Measurements from ENCODE around the gene STAC2.
A peak's percentile ranks its signal among the peaks of the same experiment; 100 is the strongest.
"Not testable (repeated sequence)": the region's sequence is repeated elsewhere in the genome, so short reads cannot be mapped to it uniquely, and the experiment has no call there.

The STAC2 gene

GRCh38 chr17:39186481-39187002 lies 39.2 kb downstream of the STAC2 start:
- no peak for DNase-seq

DNA sequence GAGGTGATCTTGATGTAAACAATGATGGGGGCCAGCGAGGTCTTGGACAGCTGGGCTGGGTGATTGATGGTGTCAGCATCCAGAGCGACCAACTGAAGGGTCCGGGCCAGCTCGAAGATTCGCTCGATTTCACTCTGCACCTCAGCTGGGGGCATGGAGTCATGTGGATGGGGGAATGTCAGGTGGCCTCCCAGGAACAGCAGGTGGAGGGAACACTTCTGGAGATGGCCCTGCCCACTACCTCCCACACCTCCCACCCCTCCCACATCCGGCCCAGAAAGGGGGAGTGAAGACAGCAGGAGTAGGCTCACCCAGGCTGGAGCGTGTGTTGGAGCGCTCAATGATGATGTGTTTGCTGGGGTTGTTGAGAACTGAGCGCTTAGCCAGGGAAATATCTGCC lies 42.0 kb downstream of the STAC2 start:
- DNase-seq, result no peak

DNA sequence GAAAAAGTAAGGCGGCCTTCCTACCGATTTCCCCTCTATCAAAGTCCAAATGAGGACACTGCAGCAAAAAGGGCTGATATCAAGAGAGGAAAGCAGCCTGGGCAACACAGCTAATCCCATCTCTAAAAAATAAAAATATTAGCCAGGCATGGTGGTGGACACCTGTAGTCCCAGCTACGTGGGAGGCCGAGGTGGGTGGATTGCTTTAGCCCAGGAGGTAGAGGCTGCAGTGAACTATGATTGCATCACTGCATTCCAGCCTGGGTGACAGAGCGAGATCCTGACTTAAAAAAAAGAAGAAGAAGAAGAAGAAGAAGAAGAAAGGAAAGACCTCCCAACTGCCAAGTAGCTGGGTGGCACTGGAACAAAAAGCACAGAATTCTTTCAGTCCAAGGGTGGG lies 42.7 kb downstream of the STAC2 start:
- DNase-seq, result no peak

DNA sequence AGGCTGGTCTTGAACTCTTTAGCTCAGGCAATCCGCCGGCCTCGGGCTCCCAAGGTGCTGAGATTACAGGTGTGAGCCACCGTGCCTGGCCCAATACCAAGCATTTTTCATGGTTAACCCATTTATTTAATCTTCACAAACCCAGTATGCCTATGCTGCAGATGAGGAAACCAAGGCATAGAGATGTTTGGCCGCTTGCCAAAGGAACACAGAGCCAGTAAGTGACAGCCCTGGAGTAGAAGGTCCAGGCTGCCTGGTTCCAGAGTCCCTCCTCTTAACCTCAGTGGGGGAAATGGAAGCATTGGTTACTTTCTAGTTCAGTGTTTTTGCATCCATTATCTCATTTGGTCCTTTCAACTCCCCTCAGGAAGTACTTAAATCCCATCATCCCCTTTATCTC lies 44.4 kb downstream of the STAC2 start:
- DNase-seq, result no peak

DNA sequence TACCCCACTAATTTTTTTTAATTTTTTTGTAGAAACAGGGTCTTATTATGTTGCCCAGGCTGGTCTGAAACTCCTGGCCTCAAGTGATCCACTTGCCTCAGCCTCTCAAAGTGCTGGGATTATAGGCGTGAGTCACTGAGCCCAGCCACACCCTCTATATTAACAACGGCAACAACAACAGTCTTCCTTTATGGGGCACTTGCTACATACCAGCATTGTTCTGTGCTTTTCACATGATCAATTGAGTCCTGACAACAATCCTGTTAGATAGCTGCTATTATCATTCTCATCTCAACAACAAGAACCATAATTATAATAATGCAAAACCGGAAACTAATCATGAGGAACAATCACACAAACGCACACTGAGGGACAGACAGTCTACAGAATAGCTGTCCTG lies 47.2 kb downstream of the STAC2 start:
- no peak for DNase-seq

DNA sequence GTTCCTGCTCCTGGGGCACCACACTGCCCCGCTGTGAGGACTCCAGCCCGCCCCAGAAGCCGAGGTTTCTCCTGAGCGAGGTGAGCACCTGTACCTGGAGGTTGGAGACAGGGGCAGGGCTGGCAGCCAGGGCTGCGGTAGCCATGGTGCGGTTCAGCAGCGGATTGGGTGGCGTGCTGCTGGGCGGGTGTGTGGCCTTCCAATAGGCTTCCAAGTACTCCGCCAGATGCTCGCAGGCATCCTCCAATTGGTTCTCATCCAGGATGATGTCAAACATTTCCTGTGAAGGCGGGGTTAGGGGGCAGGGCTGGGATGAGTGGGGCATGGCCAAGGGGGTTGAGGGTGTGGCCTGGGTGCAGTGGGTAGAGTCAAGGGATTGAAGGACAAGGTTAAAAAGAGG lies 48.5 kb downstream of the STAC2 start:
- DNase-seq, result no peak

DNA sequence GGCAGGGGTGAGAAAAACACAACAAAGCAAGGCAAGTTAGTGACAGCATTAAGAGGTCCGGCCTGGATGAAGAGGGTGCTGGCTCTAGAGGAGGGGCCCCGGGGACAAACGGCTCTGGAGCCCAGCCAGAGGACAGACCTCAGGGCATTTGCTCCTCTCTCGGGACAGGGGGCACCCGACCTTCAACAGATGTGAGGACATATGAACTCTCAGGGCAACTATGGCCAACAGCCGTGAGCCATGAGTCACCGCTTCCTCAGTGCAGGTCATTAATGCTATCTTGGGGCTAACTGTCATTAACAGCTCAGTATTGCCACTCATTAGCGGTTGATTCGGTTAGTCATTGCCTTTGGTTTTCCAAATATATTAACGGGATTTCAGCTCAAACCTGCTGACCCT lies 50.1 kb downstream of the STAC2 start:
- no peak for DNase-seq

DNA sequence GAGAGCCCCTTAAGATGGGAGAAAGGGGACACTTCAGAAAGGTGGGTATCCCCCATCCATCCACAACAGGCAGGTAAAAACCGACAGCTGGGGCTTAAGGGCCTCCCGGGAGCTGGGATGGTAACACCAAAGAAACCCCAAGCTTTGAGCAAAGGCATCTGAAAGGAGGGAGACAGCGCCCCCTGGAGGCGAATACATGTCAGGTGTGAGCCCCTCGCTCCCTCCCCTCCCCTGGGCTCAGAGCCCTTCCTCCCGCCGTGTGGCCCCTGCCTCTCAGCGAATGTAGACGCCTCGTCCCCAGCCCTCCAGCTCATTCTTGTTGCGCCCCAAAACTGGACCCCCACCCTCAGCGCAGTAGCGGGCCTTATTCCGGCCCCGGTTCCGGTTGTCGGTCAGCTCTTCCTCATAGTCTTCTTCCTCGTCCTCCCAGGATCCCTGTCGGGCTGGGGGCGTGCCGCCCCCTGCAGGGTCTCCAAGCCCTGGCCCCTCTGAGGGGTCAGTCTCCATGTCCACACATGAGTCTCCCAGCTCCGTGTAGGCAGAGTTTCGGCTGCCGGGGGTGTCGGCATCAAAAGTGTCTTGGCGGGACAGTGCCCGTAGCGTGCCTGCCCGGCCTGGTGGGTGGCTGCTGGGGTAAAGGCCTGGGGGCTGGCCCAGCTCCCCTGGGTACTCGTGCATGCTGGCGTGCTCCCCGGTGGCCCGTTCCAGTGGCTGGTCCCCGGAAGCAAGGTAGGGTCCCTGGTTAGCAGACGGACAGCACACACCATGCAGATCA lies 50.6 kb downstream of the STAC2 start:
- DNase-seq, result peak; percentile 61

DNA sequence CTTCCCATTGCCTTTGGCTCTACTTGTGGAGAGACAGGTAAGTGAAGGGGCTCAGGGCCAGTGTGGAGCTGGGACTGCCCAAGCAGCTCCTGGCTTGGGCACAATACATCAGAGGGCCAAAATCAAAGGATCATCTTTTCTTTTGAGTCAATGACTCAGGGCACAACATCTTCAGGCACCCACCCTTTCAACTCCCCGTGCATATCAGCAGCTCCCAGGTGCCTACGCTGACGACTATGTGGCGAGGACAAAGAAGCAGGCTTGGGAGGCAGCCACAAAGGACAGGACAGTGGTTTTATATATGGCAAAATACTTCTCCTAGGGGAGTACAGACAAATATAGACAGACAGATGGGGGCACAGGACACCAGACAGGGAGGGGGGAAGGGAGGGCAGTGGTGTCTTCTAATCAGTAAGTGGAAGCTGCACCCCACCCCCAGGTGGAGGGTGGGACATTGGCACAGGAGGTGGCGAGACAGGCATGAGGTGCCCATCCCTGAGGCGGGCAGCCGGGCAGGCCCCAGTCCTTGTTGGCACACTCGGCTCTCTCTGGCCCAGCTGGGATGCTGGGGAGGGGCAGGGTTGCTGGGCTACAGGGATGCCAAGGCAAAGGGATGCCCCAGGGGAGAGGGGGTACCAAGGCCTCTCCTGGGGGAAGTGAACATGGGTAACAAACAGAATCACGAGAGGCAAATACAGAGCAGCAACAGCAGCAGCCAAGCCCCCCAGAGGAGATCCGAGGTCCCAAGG lies 52.0 kb downstream of the STAC2 start:
- DNase-seq, result no peak

- DNase-seq, result no peak
These were observed 52.7 kb downstream of the STAC2 start for GRCh38 chr17:39173080-39173479.

DNA sequence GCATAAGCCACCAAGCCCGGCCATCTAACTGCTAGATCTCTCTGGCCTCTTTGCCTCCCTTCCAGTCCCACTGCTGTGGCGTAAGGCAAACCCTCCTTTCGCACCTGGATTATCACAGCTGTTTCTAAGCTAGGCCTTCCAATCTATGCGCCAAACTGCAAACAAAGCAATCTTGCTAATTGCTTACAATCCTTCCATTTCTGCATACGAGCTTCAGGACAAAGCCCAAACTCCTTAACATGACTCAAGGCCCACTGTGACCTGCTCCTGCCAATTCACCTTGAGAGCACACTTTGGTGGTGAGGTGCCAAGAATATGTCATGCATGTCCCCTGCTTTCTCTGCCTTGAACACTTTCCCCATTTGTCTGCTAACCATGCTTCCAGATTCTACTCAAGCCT lies 53.8 kb downstream of the STAC2 start:
- no peak for DNase-seq

DNA sequence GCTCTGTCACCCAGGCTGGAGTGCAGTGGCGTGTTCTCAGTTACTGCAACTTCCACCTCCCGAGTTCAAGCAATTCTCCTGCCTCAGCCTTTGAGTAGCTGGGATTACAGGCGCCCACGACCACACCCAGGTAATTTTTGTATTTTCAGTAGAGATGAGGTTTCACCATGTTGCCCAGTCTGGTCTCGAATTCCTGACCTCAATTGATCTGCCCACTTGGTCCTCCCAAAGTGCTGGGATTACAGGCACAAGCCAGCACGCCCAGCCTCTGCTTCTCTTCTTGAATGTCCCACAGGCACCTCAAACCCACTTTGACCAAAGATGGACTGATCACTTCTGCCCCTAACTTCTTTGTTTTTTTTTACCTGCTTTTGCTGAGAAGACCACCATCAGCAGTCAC lies 55.2 kb downstream of the STAC2 start:
- no peak for DNase-seq

- no peak for DNase-seq
These were observed 55.6 kb downstream of the STAC2 start for GRCh38 chr17:39170109-39170508.

DNA sequence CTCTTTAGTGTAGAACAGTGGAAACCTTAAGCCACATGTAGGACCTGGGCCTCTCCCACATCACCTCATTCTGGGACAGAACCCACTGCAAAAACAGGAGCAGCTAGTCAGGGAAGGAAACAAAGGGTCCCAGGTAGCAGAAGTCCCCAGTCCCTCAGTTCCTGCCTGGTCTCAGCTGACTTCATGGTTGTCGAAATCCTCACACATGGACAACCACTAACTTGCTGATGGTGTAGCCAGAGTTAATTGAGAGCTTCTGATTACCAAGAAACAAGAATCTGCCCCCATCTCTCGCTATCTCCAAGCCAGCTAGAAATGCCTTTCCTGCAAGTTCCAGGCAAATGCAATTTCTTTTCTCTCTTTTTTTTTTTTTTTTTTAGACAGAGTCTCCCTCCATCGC lies 56.2 kb downstream of the STAC2 start:
- DNase-seq, result no peak

GRCh38 chr17:39169101-39169500 lies 56.6 kb downstream of the STAC2 start:
- DNase-seq, result no peak

DNA sequence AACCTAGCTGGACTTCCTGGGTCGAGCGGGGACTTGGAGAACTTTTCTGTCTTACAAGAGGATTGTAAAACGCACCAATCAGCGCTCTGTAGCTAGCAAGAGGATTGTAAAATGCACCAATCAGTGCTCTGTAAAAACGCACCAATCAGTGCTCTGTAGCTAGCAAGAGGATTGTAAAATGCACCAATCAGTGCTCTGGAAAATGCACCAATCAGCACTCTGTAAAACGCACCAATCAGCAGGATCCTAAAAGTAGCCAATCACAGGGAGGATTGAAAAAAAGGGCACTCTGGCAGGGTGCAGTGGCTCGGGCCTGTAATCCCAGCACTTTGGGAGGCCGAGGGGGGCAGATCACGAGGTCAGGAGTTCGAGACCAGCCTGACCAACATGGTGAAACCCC lies 57.2 kb downstream of the STAC2 start:
- not testable (repeated sequence) for DNase-seq

DNA sequence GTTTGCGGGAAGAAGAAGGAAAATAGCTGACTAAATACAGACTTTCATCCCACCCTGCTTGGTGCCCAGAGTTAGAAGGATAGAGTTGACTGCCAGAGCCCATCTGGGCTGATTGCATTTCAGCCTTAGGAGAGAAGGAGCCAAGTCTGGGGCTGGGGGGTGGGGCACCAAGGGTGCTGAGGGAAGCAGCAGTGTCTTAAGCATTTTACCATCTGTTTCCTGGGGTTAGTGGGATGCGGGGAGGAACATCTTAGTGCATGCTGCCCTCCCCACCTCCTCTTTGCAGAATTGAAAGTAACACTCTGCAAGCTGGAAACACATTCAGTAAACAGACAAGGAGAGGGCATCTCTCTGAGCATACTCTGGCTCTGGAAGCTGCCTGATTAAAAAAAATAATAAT lies 58.3 kb downstream of the STAC2 start:
- peak; percentile 88 for DNase-seq

DNA sequence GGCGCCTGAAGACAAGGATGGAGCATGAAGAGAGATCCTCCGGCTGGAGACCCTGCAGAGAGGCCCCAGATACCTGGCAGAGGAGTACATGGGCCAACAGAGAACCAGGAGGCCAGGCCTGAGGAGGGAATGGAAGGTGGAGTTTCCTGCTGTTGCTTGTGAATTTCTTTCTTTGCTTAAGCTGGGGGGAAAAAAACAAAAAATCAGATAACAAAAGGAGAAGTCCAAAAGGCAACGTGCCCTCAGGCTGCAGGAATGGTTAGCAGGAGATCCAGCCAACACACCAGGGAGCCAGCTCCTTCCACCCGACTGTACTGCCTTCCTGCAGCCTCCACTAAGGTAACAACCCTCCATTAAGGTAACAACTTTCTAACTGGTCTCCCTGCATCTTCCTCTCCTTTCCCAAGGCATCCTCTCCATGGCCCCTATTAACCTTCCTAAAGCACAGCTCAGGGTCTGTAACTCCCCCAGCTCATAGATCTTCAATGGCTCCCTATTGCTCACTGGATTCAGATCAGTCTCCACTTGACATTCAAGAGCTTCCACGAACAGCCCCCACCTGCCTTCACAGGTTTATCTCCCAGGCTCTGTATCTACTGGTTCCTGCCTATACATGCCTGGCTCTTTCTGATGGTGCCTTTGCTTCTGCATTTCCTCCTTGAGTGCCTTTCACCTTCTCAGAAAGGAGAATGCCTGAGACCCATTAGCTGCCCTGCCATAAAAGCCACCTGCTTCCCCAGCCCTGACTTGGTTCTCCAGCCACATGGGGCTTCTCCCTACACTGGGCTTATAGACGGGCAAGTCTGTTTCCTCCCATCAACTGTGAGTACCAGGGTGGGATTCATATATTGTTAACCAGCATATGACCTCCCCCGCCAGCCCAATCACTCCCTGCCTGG lies 59.1 kb downstream of the STAC2 start:
- DNase-seq, result peak; percentile 45

DNA sequence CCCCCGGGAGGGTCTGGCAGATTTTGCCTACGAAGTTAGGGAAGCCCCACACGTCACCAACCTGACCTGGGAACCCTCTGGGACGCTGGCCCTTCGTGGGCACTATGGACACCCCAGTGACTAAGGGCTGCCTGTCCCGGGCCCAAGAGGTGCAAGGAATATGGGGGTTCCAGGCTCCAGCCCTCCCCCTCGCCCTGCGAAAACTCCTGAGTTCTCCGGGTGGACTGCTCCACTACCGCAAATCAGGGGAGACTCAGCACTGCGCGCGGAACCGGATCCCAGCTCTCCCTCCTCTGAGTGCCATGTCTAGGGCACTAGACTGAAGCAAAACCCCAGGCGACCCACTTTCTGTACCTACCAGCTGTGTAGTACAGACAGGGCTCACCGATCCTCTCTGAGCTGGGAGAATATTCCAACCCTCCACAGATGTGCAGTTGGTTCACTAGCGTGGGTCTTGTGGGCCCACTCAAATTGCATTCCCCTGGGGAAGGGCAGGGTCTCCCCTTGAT lies 59.9 kb downstream of the STAC2 start, which contains the start of gene ARL5C:
Gene ARL5C (minus strand): TSS at position 321 of the 509 bp plus-strand sequence. CDS start 401 bp downstream, outside the sequence.
- no peak for DNase-seq

DNA sequence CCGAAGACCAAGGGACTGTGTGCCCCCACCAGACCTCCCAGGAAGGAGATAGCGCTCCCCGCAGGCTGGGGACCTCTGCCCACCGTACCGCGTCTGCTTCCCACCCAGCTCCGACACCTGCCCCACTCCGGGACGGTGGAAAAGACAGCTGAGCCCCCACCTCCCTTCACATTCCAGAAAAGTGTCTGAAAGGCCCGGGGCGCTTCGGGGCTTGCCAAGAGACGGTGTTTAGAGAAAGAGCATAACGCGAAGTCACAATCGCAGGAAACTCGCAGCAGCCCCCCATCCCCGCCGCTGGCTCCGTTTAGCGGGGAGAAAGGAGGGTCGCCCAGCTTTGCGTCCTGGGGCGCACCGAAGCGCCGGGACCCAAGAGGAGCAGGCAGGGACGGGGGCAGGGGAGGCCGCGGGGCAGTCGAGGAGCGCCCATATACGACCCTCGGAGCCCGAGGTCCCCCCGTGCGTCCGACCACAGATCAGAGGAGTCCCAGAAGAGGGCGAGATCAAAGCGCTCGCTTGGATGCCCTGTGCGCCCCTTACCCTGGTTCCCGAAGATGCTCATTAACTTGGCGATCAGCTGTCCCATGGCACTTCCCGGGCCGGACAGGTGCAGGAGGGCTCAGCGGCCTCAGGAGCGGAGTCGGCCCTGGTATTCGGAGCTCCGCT lies 60.4 kb downstream of the STAC2 start:
- no peak for DNase-seq

GRCh38 chr17:39164675-39165143 lies 61.0 kb downstream of the STAC2 start:
- DNase-seq, result peak; percentile 78

GRCh38 chr17:39161962-39162361 lies 63.8 kb downstream of the STAC2 start:
- DNase-seq, result no peak
